K562 (cell line): Measurements from ENCODE around the gene SLC7A1. TPM values are rescaled to one million over a fixed set of nuclear protein-coding genes. Genes with fewer than 3 reads are reported as not detected.

Experiments used
- CHCHD3 ChIP-seq: fragments of 250-450 bp; sonication (Bioruptor Pico); IDR thresholded peaks from 2 replicates; pipeline ENCODE4 v2.1.2; 2022; ENCODE audit warnings: mild to moderate bottlenecking
- HSF4 ChIP-seq: fragments of 250-450 bp; sonication (Bioruptor Pico); IDR thresholded peaks from 2 replicates; pipeline ENCODE4 v2.1.2; 2022; ENCODE audit warnings: mild to moderate bottlenecking, moderate library complexity, borderline replicate concordance
- RFX7 ChIP-seq: fragments of 250-450 bp; sonication (Bioruptor Pico); IDR thresholded peaks from 2 replicates; pipeline ENCODE4 v1.5.1; 2021; ENCODE audit warnings: mild to moderate bottlenecking
- TCF7 ChIP-seq: sonication (generic); IDR thresholded peaks from 2 replicates; pipeline ENCODE4 v1.6.1; 2016; ENCODE audit warnings: antibody characterized with exemption, borderline replicate concordance
- TGIF2 ChIP-seq: sonication (generic); formaldehyde crosslinking; IDR thresholded peaks from 2 replicates; pipeline ENCODE4 v1.8.1; 2022; ENCODE audit warnings: mild to moderate bottlenecking, missing genetic modification reagents, moderate library complexity
- polyA plus RNA-seq, 8 experiments: library from polyadenylated mRNA; depleted of rRNA in 4 of 8; stranded (reverse) in 5 of 8; unstranded in 3 of 8; fragments of >200 nt; fragmentation: Nextera tagmentation in 2 of 8; fragmentation: Illumina TruSeq in 1 of 8; extraction: Ambion mirVana in 2 of 8; extraction: Trizol in 1 of 8; gene quantifications; 2 replicates each; pipeline versions ENCODE4 v1.2.1 to v1.2.3, GENCODE V29; 2011 to 2014; ENCODE audit warnings: inconsistent platforms in 1 of 8, missing spikeins in 1 of 8
- total RNA-seq, 7 experiments: library from RNA; depleted of rRNA in 6 of 7; stranded (reverse); fragments of >200 nt in 6 of 7; fragmentation: Illumina TruSeq in 2 of 7; extraction: Trizol in 2 of 7; gene quantifications; 2 replicates each; pipeline versions ENCODE4 v1.2.1 to v1.2.3, GENCODE V29; 2011 to 2021; ENCODE audit warnings: low replicate concordance in 1 of 7
- TF ChIP-seq, protein P1 (sequence below): fragments of 200-600 bp; sonication (generic); IDR thresholded peaks from one replicate; pipeline ENCODE4 v1.6.1; 2012; ENCODE audit warnings: mild to moderate bottlenecking, low read depth, low read length, inconsistent platforms
- TF ChIP-seq, protein P2 (sequence below): fragments of 250-450 bp; sonication (Bioruptor Pico); IDR thresholded peaks from 2 replicates; pipeline ENCODE4 v1.5.0; 2021
- TF ChIP-seq, protein P3 (sequence below): sonication (generic); formaldehyde crosslinking; IDR thresholded peaks from 2 replicates; pipeline ENCODE4 v1.4.0; 2020; ENCODE audit warnings: mild to moderate bottlenecking, missing genetic modification reagents

The SLC7A1 gene
- total and polyA plus RNA-seq, 9 of the 15 experiments (the other 6 are each of a cell fraction or from before 2014, with no cell fraction given), result 3.3 to 69.7 (median 10.8) TPM

DNA sequence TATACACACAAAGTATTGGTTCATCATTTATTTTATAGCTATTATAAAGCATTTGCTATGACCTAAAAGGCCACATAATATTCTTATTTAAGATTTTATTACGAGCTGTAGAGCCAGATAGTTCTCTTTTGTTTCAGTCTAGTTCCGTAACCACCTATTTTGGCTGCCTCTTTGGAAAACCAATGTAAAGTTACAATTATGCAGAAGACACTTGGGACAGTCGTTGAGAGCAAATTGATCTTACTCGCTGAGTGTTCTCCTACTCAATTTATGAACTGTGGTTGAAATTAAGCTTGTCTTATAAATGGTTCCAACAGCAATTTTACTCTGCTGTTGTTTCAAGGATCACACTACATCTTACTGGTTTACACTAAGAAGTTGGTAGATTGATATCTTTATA, 122.3 kb downstream of the SLC7A1 start (continued):
- TF ChIP-seq, protein P1, sequence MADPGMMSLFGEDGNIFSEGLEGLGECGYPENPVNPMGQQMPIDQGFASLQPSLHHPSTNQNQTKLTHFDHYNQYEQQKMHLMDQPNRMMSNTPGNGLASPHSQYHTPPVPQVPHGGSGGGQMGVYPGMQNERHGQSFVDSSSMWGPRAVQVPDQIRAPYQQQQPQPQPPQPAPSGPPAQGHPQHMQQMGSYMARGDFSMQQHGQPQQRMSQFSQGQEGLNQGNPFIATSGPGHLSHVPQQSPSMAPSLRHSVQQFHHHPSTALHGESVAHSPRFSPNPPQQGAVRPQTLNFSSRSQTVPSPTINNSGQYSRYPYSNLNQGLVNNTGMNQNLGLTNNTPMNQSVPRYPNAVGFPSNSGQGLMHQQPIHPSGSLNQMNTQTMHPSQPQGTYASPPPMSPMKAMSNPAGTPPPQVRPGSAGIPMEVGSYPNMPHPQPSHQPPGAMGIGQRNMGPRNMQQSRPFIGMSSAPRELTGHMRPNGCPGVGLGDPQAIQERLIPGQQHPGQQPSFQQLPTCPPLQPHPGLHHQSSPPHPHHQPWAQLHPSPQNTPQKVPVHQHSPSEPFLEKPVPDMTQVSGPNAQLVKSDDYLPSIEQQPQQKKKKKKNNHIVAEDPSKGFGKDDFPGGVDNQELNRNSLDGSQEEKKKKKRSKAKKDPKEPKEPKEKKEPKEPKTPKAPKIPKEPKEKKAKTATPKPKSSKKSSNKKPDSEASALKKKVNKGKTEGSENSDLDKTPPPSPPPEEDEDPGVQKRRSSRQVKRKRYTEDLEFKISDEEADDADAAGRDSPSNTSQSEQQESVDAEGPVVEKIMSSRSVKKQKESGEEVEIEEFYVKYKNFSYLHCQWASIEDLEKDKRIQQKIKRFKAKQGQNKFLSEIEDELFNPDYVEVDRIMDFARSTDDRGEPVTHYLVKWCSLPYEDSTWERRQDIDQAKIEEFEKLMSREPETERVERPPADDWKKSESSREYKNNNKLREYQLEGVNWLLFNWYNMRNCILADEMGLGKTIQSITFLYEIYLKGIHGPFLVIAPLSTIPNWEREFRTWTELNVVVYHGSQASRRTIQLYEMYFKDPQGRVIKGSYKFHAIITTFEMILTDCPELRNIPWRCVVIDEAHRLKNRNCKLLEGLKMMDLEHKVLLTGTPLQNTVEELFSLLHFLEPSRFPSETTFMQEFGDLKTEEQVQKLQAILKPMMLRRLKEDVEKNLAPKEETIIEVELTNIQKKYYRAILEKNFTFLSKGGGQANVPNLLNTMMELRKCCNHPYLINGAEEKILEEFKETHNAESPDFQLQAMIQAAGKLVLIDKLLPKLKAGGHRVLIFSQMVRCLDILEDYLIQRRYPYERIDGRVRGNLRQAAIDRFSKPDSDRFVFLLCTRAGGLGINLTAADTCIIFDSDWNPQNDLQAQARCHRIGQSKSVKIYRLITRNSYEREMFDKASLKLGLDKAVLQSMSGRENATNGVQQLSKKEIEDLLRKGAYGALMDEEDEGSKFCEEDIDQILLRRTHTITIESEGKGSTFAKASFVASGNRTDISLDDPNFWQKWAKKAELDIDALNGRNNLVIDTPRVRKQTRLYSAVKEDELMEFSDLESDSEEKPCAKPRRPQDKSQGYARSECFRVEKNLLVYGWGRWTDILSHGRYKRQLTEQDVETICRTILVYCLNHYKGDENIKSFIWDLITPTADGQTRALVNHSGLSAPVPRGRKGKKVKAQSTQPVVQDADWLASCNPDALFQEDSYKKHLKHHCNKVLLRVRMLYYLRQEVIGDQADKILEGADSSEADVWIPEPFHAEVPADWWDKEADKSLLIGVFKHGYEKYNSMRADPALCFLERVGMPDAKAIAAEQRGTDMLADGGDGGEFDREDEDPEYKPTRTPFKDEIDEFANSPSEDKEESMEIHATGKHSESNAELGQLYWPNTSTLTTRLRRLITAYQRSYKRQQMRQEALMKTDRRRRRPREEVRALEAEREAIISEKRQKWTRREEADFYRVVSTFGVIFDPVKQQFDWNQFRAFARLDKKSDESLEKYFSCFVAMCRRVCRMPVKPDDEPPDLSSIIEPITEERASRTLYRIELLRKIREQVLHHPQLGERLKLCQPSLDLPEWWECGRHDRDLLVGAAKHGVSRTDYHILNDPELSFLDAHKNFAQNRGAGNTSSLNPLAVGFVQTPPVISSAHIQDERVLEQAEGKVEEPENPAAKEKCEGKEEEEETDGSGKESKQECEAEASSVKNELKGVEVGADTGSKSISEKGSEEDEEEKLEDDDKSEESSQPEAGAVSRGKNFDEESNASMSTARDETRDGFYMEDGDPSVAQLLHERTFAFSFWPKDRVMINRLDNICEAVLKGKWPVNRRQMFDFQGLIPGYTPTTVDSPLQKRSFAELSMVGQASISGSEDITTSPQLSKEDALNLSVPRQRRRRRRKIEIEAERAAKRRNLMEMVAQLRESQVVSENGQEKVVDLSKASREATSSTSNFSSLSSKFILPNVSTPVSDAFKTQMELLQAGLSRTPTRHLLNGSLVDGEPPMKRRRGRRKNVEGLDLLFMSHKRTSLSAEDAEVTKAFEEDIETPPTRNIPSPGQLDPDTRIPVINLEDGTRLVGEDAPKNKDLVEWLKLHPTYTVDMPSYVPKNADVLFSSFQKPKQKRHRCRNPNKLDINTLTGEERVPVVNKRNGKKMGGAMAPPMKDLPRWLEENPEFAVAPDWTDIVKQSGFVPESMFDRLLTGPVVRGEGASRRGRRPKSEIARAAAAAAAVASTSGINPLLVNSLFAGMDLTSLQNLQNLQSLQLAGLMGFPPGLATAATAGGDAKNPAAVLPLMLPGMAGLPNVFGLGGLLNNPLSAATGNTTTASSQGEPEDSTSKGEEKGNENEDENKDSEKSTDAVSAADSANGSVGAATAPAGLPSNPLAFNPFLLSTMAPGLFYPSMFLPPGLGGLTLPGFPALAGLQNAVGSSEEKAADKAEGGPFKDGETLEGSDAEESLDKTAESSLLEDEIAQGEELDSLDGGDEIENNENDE, result no peak
- no peak for TF ChIP-seq TGIF2 (CRISPR knock-in tag)
- TF ChIP-seq RFX7 (CRISPR knock-in tag), result no peak
- TF ChIP-seq, protein P2, sequence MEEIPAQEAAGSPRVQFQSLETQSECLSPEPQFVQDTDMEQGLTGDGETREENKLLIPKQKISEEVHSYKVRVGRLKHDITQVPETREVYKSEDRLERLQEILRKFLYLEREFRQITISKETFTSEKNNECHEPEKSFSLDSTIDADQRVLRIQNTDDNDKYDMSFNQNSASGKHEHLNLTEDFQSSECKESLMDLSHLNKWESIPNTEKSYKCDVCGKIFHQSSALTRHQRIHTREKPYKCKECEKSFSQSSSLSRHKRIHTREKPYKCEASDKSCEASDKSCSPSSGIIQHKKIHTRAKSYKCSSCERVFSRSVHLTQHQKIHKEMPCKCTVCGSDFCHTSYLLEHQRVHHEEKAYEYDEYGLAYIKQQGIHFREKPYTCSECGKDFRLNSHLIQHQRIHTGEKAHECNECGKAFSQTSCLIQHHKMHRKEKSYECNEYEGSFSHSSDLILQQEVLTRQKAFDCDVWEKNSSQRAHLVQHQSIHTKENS (CRISPR knock-in tag), result no peak
- TF ChIP-seq, protein P3, sequence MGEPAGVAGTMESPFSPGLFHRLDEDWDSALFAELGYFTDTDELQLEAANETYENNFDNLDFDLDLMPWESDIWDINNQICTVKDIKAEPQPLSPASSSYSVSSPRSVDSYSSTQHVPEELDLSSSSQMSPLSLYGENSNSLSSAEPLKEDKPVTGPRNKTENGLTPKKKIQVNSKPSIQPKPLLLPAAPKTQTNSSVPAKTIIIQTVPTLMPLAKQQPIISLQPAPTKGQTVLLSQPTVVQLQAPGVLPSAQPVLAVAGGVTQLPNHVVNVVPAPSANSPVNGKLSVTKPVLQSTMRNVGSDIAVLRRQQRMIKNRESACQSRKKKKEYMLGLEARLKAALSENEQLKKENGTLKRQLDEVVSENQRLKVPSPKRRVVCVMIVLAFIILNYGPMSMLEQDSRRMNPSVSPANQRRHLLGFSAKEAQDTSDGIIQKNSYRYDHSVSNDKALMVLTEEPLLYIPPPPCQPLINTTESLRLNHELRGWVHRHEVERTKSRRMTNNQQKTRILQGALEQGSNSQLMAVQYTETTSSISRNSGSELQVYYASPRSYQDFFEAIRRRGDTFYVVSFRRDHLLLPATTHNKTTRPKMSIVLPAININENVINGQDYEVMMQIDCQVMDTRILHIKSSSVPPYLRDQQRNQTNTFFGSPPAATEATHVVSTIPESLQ, result no peak
- TF ChIP-seq CHCHD3 (CRISPR knock-in tag), result no peak
- no peak for TF ChIP-seq HSF4
- no peak for TF ChIP-seq TCF7
